HepG2 (cell line): Measurements from ENCODE around the gene BCL6B. TPM values are rescaled to one million over a fixed set of nuclear protein-coding genes. Genes with fewer than 3 reads are reported as not detected.
A peak's percentile ranks its signal among the peaks of the same experiment; 100 is the strongest.

Experiments used
- AKNA ChIP-seq: sonication (generic); formaldehyde crosslinking; IDR thresholded peaks from 2 replicates; pipeline ENCODE4 v1.4.0; 2020; ENCODE audit warnings: missing genetic modification reagents, borderline replicate concordance
- CEBPB ChIP-seq: IDR thresholded peaks from 2 replicates; pipeline ENCODE4 v1.6.1; 2011; ENCODE audit warnings: low read depth, low read length, improper control_type of control experiment, borderline replicate concordance
- GABPA ChIP-seq, 2 experiments: IDR thresholded peaks; 2 replicates each; pipeline ENCODE4 v1.6.1; 2011 to 2016; ENCODE audit warnings: low read depth in 2 of 2, low read length in 1 of 2, missing biosample characterization in 1 of 2, missing genetic modification characterization in 1 of 2
- HMG20B ChIP-seq: conservative IDR thresholded peaks from 2 replicates; pipeline ENCODE4 v1.6.1; 2016; ENCODE audit warnings: missing genetic modification reagents, missing compliant biosample characterization
- MEF2D ChIP-seq: sonication (generic); formaldehyde crosslinking; IDR thresholded peaks from 2 replicates; pipeline ENCODE4 v1.5.1; 2020; ENCODE audit warnings: mild to moderate bottlenecking, missing genetic modification reagents
- NCOA1 ChIP-seq: sonication (generic); formaldehyde crosslinking; IDR thresholded peaks from 2 replicates; pipeline ENCODE4 v1.9.0; 2021; ENCODE audit warnings: missing genetic modification reagents
- NKX3-1 ChIP-seq: sonication (generic); formaldehyde crosslinking; IDR thresholded peaks from 2 replicates; pipeline ENCODE4 v1.5.0; 2020; ENCODE audit warnings: missing genetic modification reagents
- PPARG ChIP-seq: conservative IDR thresholded peaks from 2 replicates; pipeline ENCODE4 v1.6.1; 2016; ENCODE audit warnings: missing biosample characterization, missing genetic modification reagents
- THRA ChIP-seq: sonication (generic); formaldehyde crosslinking; IDR thresholded peaks from 2 replicates; pipeline ENCODE4 v1.4.0; 2020; ENCODE audit warnings: missing genetic modification reagents, borderline replicate concordance
- ZMYM2 ChIP-seq: sonication (generic); formaldehyde crosslinking; IDR thresholded peaks from 2 replicates; pipeline ENCODE4 v1.8.0; 2022; ENCODE audit warnings: mild to moderate bottlenecking, missing genetic modification reagents
- ZNF253 ChIP-seq: sonication (generic); formaldehyde crosslinking; IDR thresholded peaks from 2 replicates; pipeline ENCODE4 v1.8.0; 2022; ENCODE audit warnings: mild to moderate bottlenecking, missing genetic modification reagents, borderline replicate concordance
- ZNF468 ChIP-seq: sonication (generic); formaldehyde crosslinking; IDR thresholded peaks from 2 replicates; pipeline ENCODE4 v1.8.0; 2022; ENCODE audit warnings: mild to moderate bottlenecking, moderate library complexity, missing genetic modification reagents
- ZNF550 ChIP-seq: sonication (generic); formaldehyde crosslinking; IDR thresholded peaks from 2 replicates; pipeline ENCODE4 v1.4.0; 2020; ENCODE audit warnings: mild to moderate bottlenecking, missing genetic modification reagents, borderline replicate concordance
- ZNF609 ChIP-seq: sonication (generic); formaldehyde crosslinking; IDR thresholded peaks from 2 replicates; pipeline ENCODE4 v1.4.0; 2020; ENCODE audit warnings: mild to moderate bottlenecking, missing genetic modification reagents, borderline replicate concordance
- ZNF768 ChIP-seq: sonication (generic); formaldehyde crosslinking; IDR thresholded peaks from 2 replicates; pipeline ENCODE4 v1.4.0; 2020; ENCODE audit warnings: missing genetic modification reagents
- polyA plus RNA-seq, 8 experiments: library from polyadenylated mRNA; depleted of rRNA in 3 of 8; stranded (reverse) in 7 of 8; unstranded in 1 of 8; fragments of >200 nt; fragmentation: Illumina TruSeq in 4 of 8; extraction: Trizol in 4 of 8; gene quantifications; 2 replicates each; pipeline versions ENCODE4 v1.2.1 to v1.2.3, GENCODE V29; 2011 to 2016; ENCODE audit warnings: low read depth in 4 of 8, missing spikeins in 1 of 8, mixed read lengths in 1 of 8; ENCODE audit not compliant: insufficient read depth in 1 of 8
- total RNA-seq, 5 experiments: library from RNA; depleted of rRNA; stranded (reverse); fragments of >200 nt; fragmentation: Illumina TruSeq; extraction: Trizol; gene quantifications; 2 replicates each; pipeline ENCODE4 v1.2.3, GENCODE V29; 2016; ENCODE audit warnings: low read depth in 1 of 5

BCL6B gene
- total and polyA plus RNA-seq, 2 of the 13 experiments (the other 11 are each of a cell fraction or from before 2014, with no cell fraction given) = not detected

- TF ChIP-seq ZNF468 (CRISPR knock-in tag) (no peak), THRA (CRISPR knock-in tag) (no peak), NKX3-1 (CRISPR knock-in tag) (0 out of 2 replicates have a peak, but pooled peaks have one; percentile 14), PPARG (CRISPR knock-in tag) (no peak), GABPA (IDR thresholded peaks at IDR 0.05; ENCODE audit: low read depth, low read length) (peak; percentile 84), GABPA (CRISPR knock-in tag; IDR thresholded peaks at IDR 0.05; ENCODE audit: low read depth) (peak; percentile 94), ZNF253 (0 out of 2 replicates have a peak, but pooled peaks have one; percentile 33), CEBPB (peak; percentile 15; the same call in 1 of the 2 replicates), MEF2D (no peak; the same call in 1 of the 2 replicates), ZNF609 (CRISPR knock-in tag) (peak; percentile 64; the same call in 1 of the 2 replicates), AKNA (CRISPR knock-in tag) (no peak), ZMYM2 (CRISPR knock-in tag) (peak; percentile 89; the same call in 1 of the 2 replicates), ZNF550 (CRISPR knock-in tag) (0 out of 2 replicates have a peak, but pooled peaks have one; percentile 45), ZNF768 (peak; percentile 50; the same call in 1 of the 2 replicates), NCOA1 (CRISPR knock-in tag) (peak; percentile 95), HMG20B (CRISPR knock-in tag) (no peak)
Measured at GRCh38 chr17:7014261-7014994, 8.4 kb upstream of the BCL6B start (continued).
